Naive thymus-derived CD8-positive, alpha-beta T cell (primary cell): ENCODE measurements around the gene ZIC1. TPM values are rescaled to one million over a fixed set of nuclear protein-coding genes. Genes with fewer than 3 reads are reported as not detected.

ENCODE experiments used
- ATAC-seq, 2 donors: fragments of 150-1000 bp; cut with Tn5 transposase in 1 of 2; sonication (Bioruptor Pico), chemical (Tn5 transposase) in 1 of 2; 1 replicate in 1 of 2; 2 replicates in 1 of 2; pipeline ENCODE4 v1.10.0; 2021; ENCODE audit warnings: mild to moderate bottlenecking in 2 of 2, moderate library complexity in 2 of 2
- POLR2A ChIA-PET: fragments of 350-600 bp; sonication (Branson Sonifier 250); formaldehyde crosslinking; loops from one replicate; lab custom pipeline; 2021; ENCODE audit warnings: antibody characterized with exemption; lab: Charles Lee
- DNase-seq, 10 donors: peaks; one replicate each; pipeline versions ENCODE4 v3.0.0 to v3.0.0-alpha.2; 2020 to 2022
- H3K27ac Mint-ChIP-seq, 10 donors: one replicate each; pipeline ENCODE4 v1.8.0; 2020 to 2022; ENCODE audit warnings: mild to moderate bottlenecking in 10 of 10, mixed read lengths in 10 of 10, moderate library complexity in 4 of 10, inconsistent platforms in 1 of 10
- H3K27me3 Mint-ChIP-seq, 5 donors: one replicate each; pipeline ENCODE4 v1.8.0; 2021 to 2022; ENCODE audit warnings: mixed read lengths in 5 of 5
- H3K36me3 Mint-ChIP-seq, 3 donors: one replicate each; pipeline ENCODE4 v1.8.0; 2020 to 2022; ENCODE audit warnings: mixed read lengths in 3 of 3, mild to moderate bottlenecking in 2 of 3, inconsistent platforms in 1 of 3
- H3K4me1 Mint-ChIP-seq, 4 donors: one replicate each; pipeline ENCODE4 v1.8.0; 2021 to 2022; ENCODE audit warnings: mixed read lengths in 4 of 4
- H3K4me3 Mint-ChIP-seq, 10 donors: one replicate each; pipeline ENCODE4 v1.8.0; 2020 to 2022; ENCODE audit warnings: mild to moderate bottlenecking in 10 of 10, mixed read lengths in 10 of 10, moderate library complexity in 6 of 10, inconsistent platforms in 1 of 10
- H3K9me3 Mint-ChIP-seq, 9 donors: one replicate each; pipeline ENCODE4 v1.8.0; 2020 to 2022; ENCODE audit warnings: mixed read lengths in 9 of 9, mild to moderate bottlenecking in 3 of 9, inconsistent platforms in 1 of 9, moderate library complexity in 1 of 9
- polyA plus RNA-seq, 3 donors: library from polyadenylated mRNA; unstranded; fragments of 300-500 nt; fragmentation: Illumina TruSeq; gene quantifications; one replicate each; pipeline ENCODE4 v1.2.3, GENCODE V29; 2021
- total RNA-seq, 8 experiments: library from RNA in 2 of 8; stranded (reverse) in 2 of 8; gene quantifications; one replicate each; pipeline ENCODE4 v1.2.3 and lab custom pipeline; 2021 to 2026

The ZIC1 gene
- total and polyA plus RNA-seq, 5 experiments from 2014 or later = not detected

DNA sequence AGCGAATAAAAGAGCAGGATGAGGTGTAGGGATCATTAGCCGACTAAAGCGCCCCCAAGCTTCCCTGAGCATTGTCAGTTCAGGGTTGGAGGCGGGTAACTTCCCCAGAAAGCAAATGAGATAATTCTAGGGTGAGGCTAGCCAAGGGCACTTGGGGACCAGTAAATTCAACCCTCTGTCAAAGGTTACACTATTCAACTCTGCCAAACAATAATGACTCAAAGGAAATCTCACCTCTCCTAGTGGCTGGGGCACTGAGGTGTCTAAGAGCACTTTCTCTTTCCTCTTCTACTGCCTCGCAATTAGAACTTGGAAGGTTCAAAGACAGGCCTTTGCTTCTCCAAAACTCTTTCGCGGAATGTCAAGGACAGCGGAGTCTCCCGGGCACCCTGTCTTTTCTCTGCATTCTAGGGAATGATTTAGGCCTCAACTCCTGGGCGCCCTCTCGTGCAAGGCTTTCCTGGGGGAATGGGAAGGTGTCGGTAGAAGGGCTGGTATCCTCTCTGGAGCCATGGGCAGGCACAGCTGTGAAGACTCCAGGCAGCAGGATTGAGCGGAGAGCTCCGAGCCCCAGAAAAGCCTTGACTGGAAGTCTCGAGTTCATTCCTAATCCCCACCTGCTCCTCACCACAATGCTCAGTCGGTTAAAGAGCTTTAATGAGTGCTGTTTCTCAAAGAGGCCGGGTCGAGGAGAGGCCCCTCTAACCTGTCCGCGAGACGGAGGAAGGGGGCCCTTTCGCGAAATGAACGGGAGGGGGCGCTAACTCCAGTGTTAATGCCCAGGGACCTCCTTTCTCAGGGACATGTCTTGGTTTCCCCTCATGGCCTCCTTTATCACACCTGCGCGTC, 24.7 kb upstream of the ZIC1 start:
- DNase-seq (no peak), ATAC-seq (no peak)
- Mint-ChIP-seq H3K4me1 (peaks cover 0 to 3% (median 1%) of the 10 kb centered on the region in 4 donors), H3K27me3 (peaks cover 66 to 91% (median 88%) of the 10 kb centered on the region in 5 donors), H3K27ac (no peak overlapping the region), H3K36me3 (peaks cover 5 to 49% (median 12%) of the 10 kb centered on the region in 3 donors), H3K4me3 (no peak overlapping the region), H3K9me3 (peaks cover 0 to 61% (median 10%) of the 10 kb centered on the region in 9 donors)
- POLR2A ChIA-PET = no interaction called here

DNA sequence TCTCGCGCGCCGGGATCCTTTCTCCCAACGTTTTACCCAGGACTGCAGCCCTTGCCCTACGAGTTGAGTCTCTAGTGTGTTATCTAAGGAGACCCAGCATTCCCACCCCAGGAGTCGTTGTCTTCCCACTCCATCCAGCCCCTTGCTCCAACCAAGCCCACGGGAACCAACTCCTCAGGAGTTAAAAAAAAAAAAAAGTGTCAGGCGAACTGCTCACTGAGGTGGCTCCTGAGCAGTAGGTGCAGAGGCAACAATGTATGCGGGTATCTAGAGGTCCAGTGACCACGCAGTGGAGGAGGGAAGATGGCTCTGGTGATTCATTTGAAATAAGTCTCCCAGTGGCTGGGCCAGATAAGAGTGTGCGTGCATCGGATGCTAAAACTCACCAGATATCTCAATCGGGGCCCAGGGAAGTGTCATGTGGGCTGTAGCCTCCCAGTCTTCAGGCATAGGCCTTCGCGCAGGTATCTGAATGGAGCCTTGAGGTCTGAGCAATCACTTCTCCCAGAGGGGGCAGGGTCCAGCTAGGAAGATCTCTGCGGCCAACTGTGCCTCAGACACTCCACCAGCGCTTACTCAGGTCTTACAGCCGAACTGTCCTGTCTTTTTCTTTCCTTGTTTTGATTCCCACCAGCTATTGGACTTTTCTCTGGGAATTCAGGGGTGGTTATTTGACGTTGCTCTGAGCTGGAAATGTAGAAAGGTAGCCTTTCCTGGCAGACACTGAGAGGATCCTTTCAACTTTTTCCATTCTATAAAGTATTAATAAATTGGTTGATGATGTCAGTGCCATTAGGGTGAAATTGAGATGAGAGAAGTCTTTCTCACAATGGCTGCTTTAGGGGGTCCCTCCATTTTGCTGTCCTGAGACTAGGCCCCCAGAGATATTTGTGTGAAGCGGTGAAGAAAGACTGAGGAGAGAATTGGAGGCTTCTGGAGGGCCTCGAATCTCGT, 23.8 kb upstream of the ZIC1 start:
- Mint-ChIP-seq H3K9me3 (peaks cover 0 to 60% (median 9%) of the 10 kb centered on the region in 9 donors), H3K27me3 (peaks cover 62 to 91% (median 87%) of the 10 kb centered on the region in 5 donors), H3K4me1 (peaks cover 0 to 5% (median 1%) of the 10 kb centered on the region in 4 donors), H3K36me3 (peaks cover 5 to 52% (median 12%) of the 10 kb centered on the region in 3 donors), H3K4me3 (no peak overlapping the region), H3K27ac (no peak overlapping the region)
- no peak for ATAC-seq
- no peak for DNase-seq
- POLR2A ChIA-PET = no interaction called here

DNA sequence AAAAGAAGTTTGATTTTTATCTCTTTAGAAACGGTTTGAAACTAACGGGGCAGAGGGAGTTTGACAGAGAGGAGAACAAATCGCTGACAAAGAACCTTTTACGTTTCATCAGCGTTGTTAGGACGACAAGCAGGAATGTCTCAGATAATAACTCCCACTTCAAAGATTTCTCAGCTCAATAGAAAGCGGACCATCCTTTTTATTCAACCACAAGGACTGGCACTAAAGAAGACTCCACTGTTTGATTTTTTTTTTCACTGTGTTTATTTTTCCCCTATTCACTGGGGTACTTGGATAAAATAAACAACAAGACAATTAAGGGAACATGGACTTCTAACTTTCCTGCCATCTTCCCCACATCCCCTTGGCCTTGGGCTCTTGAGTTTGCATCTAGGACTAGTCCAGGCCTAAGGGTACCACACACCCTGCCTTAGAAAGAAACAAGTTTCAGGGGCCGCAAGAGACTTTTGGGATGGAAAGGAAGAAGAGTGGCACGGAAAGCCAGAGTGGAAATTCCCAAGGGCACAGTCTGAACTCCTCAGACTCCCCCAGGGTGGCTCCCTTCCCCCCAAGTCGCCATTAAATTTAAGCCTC, 21.8 kb upstream of the ZIC1 start:
- H3K4me1 Mint-ChIP-seq = peaks cover 0 to 7% (median 1%) of the 10 kb centered on the region in 4 donors
- ATAC-seq (no peak), DNase-seq (no peak)
- H3K9me3 Mint-ChIP-seq = peaks cover 0 to 47% (median 9%) of the 10 kb centered on the region in 9 donors
- POLR2A ChIA-PET = no interaction called here
- no peak overlapping the region for H3K27ac Mint-ChIP-seq
- H3K36me3 Mint-ChIP-seq = peaks cover 2 to 49% (median 16%) of the 10 kb centered on the region in 3 donors
- peaks cover 51 to 94% (median 82%) of the 10 kb centered on the region in 5 donors for H3K27me3 Mint-ChIP-seq
- no peak overlapping the region for H3K4me3 Mint-ChIP-seq

DNA sequence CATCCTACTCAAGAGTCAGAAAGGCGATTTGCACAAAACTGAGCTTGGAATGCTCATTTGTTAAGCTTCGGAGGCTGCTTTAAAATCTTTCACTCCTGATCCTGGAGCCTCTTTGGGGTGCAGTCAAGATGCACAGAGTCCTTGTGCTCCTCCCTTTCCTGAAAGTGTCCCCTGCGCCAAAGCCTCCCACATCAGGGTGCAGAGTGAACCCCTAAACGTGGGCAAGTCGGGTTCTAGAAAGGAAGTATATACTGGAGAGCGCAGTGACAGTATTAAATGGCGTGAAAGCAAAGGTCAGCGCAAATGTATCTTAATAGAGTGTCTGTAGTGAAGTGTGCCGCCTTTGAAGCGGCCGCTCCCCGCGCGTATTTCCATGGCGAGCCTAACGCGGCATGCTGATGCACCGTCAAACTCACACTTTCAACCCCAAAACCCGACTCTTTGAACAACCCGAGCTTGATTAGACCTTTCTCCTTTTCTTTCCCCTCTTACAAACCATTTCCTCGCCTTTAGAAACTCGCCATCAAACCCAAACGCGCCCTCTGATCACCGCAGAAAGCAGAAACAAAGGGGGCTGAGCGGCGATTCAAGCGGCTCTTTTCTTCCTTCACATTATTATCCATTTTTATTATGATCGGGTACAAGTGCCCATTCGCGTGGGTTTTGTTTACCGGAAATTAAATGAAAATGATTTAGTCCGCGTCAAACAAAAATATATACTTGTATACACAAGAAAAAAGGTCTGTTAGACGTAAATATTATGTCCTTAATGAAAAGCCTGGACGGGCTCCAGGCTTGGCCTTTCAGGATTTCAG, 21.1 kb upstream of the ZIC1 start:
- Mint-ChIP-seq H3K27me3 (peaks cover 45 to 94% (median 81%) of the 10 kb centered on the region in 5 donors), H3K27ac (peak overlapping the region in 1 of 10 donors; percentile 50), H3K4me1 (peaks cover 0 to 7% (median 1%) of the 10 kb centered on the region in 4 donors), H3K9me3 (peaks cover 0 to 48% (median 9%) of the 10 kb centered on the region in 9 donors), H3K4me3 (no peak overlapping the region), H3K36me3 (peaks cover 2 to 54% (median 22%) of the 10 kb centered on the region in 3 donors)
- ATAC-seq (no peak), DNase-seq (no peak)
- POLR2A ChIA-PET = no interaction called here

DNA sequence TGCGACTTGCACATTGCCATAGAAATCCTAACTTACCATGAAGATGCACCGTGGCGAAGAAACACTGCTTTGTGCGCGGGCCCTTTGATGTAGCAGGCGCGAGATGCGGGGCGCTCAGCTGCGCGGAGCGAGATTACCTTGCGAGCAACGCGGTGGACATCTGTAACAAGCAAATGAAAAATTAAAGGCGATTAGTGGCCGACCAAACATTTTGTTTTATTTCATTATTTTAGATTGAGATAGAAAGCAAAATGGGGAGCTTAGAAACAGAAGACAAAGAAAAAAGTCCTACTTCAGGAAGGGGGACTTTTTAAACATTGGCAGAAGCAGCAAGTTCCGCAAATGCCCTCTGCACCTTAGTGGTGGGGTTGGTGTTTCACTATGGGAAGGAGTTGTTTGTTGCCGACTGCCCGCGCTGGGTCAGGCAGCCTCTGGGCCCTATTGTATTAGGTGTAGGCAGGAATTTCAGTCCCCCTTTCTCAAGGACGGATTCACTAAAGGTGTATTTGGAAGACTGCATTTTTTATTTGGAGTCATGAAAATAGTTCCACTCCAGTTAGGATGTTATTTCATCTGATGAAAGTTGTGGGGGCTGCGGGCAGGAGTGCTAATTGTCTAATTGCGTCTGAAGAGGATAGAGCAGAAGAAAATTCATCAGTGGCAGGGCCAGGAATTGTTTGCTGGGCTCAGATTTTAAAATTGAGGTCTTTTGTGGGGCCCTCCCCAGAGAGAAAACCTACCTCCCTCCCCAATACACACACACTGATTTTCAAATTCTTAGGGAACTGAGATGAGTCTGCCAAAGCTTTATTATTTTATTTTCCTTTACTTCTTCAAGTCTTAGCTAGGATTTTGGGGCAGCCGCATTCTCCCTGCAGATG, 20.2 kb upstream of the ZIC1 start:
- Mint-ChIP-seq H3K4me3 (peak overlapping the region in 1 of 10 donors; percentile 30), H3K27ac (peak overlapping the region in 2 of 10 donors; percentile 25 to 50)

DNA sequence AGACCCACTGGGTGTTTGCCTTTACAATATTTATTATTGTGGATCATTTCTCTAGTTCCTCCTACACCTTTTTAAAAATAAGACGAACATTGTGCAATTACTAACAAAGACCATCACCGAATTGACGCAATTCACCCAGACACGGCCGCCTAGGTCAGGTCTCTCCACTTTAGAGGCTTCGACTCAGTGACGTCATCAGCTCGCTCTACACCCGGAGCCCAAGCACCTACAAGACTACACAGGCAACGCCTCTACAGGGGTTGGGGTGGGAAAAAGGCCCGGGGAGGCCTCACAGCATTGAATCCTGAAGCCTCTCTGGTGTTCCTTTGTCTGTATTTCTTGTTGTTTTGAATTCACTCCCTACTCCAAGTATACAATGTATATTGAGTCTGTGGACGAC, 19.4 kb upstream of the ZIC1 start:
- Mint-ChIP-seq H3K27me3 (peaks cover 44 to 94% (median 77%) of the 10 kb centered on the region in 5 donors), H3K4me1 (peaks cover 0 to 12% (median under 1%) of the 10 kb centered on the region in 4 donors), H3K9me3 (peaks cover 0 to 45% (median 10%) of the 10 kb centered on the region in 9 donors), H3K27ac (peak overlapping the region in 1 of 10 donors; percentile 59), H3K36me3 (peaks cover 2 to 48% (median 26%) of the 10 kb centered on the region in 3 donors), H3K4me3 (no peak overlapping the region)
- ATAC-seq (no peak), DNase-seq (no peak)
- POLR2A ChIA-PET = no interaction called here

More for the DNA sequence above, 20.2 kb upstream of the ZIC1 start:
- H3K36me3 Mint-ChIP-seq = peaks cover 2 to 49% (median 24%) of the 10 kb centered on the region in 3 donors
- POLR2A ChIA-PET = no interaction called here
- no peak for ATAC-seq
- H3K9me3 Mint-ChIP-seq = peaks cover 0 to 42% (median 9%) of the 10 kb centered on the region in 9 donors
- no peak for DNase-seq
- peaks cover 44 to 94% (median 76%) of the 10 kb centered on the region in 5 donors for H3K27me3 Mint-ChIP-seq
- peaks cover 0 to 8% (median 2%) of the 10 kb centered on the region in 4 donors for H3K4me1 Mint-ChIP-seq

DNA sequence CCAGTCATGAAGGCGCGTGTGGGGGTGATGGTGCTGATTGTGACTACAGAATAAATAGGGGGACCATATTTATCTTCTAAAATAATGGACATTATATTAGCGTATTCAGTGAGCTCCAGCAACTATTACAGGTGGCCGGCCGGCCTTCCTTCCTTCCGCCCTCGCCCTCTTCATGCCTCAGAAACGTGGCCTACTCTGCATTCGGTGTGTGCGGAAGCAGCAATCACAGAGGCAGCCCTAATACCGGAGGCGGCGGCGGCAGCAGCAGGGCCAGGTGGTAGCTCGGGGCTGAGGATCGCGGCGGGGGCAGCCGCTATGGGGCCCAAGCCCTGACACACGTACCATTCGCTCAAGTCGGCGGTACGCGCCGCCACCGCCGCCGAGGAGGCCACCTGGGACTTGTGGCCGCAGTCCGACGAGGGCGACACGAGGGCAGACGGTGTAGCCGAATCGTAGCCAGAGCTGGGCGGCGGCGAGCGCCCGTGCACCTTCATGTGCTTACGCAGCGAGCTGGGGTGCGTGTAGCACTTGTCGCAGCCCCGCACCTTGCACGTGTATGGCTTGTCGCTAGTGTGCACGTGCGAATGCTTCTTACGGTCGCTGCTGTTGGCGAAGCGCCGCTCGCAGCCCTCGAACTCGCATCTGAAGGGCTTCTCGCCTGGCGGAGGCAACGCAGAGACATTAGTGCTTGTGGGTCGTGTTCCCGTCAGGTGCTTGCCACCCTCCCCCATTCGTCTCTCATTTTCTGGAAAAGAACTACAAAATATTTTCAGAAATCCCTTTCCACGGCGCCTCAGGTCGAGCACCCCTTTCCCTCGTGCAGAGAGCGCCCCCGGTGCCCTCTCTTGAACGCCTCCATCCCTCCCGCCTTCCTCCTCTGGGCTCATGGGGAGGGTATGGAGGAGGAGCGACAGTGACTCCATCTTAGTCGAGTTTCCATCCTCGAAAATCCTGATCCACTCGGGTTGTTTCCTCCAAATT, 18.3 kb upstream of the ZIC1 start:
- ATAC-seq (no peak), DNase-seq (peak in 1 of 10 donors; percentile 41)
- POLR2A ChIA-PET = no interaction called here
- Mint-ChIP-seq H3K4me1 (peaks cover 0 to 12% (median under 1%) of the 10 kb centered on the region in 4 donors), H3K27ac (peak overlapping the region in 1 of 10 donors; percentile 78), H3K9me3 (peaks cover 0 to 45% (median 13%) of the 10 kb centered on the region in 9 donors), H3K36me3 (peaks cover 2 to 44% (median 23%) of the 10 kb centered on the region in 3 donors), H3K27me3 (peaks cover 45 to 94% (median 78%) of the 10 kb centered on the region in 5 donors), H3K4me3 (no peak overlapping the region)

DNA sequence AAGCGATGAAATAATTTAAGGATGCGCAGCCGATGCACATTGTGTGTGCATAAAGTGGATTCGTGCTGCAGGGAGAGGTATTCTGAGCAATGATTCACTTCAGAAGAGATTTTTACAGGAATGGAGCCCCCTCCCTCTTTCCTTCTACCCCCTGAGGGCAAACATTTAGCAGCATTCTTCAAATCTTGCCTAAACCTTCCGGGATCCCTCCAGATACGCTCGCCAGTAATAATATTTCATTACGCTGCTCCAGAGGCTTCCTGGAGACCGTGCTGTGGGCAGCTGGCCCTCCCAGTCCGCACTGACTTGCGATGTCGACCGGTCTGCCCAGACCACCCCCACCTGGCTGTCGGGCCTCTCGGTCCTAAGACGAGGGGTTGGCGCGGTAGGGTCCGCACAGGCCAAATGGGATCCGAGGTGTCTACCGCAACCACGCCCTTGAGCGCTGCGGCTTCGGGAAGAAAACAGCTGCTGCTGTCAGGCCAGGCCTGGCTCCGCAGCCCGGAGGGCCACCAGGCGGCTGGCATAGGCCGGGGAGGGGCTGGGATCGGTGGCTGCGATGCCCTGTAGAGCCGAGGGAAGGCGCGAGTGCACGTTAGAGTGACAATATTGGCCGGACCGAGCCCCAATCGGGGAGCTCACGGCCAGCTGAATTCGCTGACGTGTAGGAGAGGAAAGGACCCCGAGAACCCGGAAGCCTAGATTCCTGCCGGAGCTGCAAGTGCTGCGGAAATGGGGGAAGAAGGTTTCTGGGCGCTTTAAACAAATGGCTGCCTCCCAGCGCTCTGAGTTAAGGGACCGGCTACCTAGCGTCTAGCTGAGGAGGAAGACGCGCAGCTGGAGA, 17.2 kb upstream of the ZIC1 start:
- Mint-ChIP-seq H3K4me1 (peaks cover 0 to 13% (median under 1%) of the 10 kb centered on the region in 4 donors), H3K27me3 (peaks cover 38 to 91% (median 70%) of the 10 kb centered on the region in 5 donors), H3K27ac (peak overlapping the region in 2 of 10 donors; percentile 25 to 40), H3K36me3 (peaks cover 3 to 38% (median 24%) of the 10 kb centered on the region in 3 donors), H3K4me3 (peak overlapping the region in 1 of 10 donors; percentile 38), H3K9me3 (peaks cover 0 to 45% (median 13%) of the 10 kb centered on the region in 9 donors)
- ATAC-seq (no peak), DNase-seq (no peak)
- POLR2A ChIA-PET = no interaction called here

DNA sequence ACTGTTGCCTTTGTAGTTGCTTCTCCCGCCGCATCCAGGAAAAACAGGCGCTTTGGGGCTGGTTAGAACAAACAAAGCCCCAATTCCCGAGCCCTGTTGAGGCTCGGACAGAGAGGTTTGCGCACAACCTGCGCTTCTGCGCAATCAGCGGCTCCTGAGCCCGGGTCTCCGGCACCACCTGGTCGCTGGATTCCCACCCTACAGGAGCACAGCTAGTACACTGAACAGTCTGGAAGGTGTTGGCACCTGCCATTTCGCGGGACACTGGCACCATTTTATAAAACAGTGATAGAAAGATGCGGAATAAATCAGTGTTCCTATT, 16.6 kb upstream of the ZIC1 start:
- Mint-ChIP-seq H3K27me3 (peaks cover 36 to 91% (median 68%) of the 10 kb centered on the region in 5 donors), H3K4me1 (peaks cover 0 to 18% (median under 1%) of the 10 kb centered on the region in 4 donors), H3K4me3 (peak overlapping the region in 1 of 10 donors; percentile 11), H3K9me3 (peaks cover 0 to 48% (median 13%) of the 10 kb centered on the region in 9 donors), H3K36me3 (peaks cover 6 to 37% (median 26%) of the 10 kb centered on the region in 3 donors), H3K27ac (peak overlapping the region in 2 of 10 donors; percentile 25 to 40)
- POLR2A ChIA-PET = no interaction called here
- ATAC-seq (no peak), DNase-seq (no peak)
